H1 (cell line): Measurements from ENCODE around the gene CCDC185. TPM values are rescaled to one million over a fixed set of nuclear protein-coding genes. Genes with fewer than 3 reads are reported as not detected.

Experiments used
- CTCF ChIA-PET: fragments of 300-600 bp; sonication (Branson Sonifier 250); formaldehyde crosslinking; loops from one replicate; lab custom pipeline; 2021; ENCODE audit not compliant: partially characterized antibody; lab: Charles Lee
- POLR2A ChIA-PET: fragments of 300-600 bp; sonication (Branson Sonifier 250); formaldehyde crosslinking; loops from one replicate; lab custom pipeline; 2021; ENCODE audit warnings: inconsistent platforms; ENCODE audit not compliant: partially characterized antibody; lab: Charles Lee
- DNase-seq, 2 experiments: peaks; one replicate each; pipeline versions ENCODE4 v3.0.0 to v3.0.0-alpha.2; 2010 to 2022; ENCODE audit warnings: low spot score in 2 of 2, low read depth in 1 of 2, mixed read lengths in 1 of 2
- FAIRE-seq: peaks from 2 replicates; lab custom pipeline; 2011; peaks lifted over from hg19 to GRCh38; lab: Jason Lieb, UNC
- H2AFZ ChIP-seq: 2 replicates; pipeline ENCODE4 v1.8.1; 2012; ENCODE audit warnings: low read length, inconsistent platforms
- H2AK5ac ChIP-seq: 2 replicates; pipeline ENCODE4 v1.6.1; 2013; ENCODE audit warnings: low read depth, low read length
- H2BK120ac ChIP-seq: replicated peaks from 2 replicates; pipeline ENCODE3; 2013; ENCODE audit warnings: low read depth, low read length, inconsistent platforms
- H2BK12ac ChIP-seq: 2 replicates; pipeline ENCODE4 v1.6.1; 2013; ENCODE audit warnings: low read depth, low read length
- H2BK15ac ChIP-seq: 2 replicates; pipeline ENCODE4 v1.6.1; 2013; ENCODE audit warnings: low read length
- H2BK20ac ChIP-seq: 2 replicates; pipeline ENCODE4 v1.6.1; 2013; ENCODE audit warnings: low read length
- H2BK5ac ChIP-seq: 2 replicates; pipeline ENCODE4 v1.6.1; 2013; ENCODE audit warnings: low read depth, low read length
- H3K14ac ChIP-seq: 2 replicates; pipeline ENCODE4 v1.6.1; 2013; ENCODE audit warnings: inconsistent platforms; ENCODE audit not compliant: insufficient read length
- H3K18ac ChIP-seq: 2 replicates; pipeline ENCODE4 v1.6.1; 2013; ENCODE audit warnings: low read length; ENCODE audit errors: extremely low read depth
- H3K23ac ChIP-seq: 2 replicates; pipeline ENCODE4 v1.6.1; 2013; ENCODE audit warnings: inconsistent platforms; ENCODE audit not compliant: insufficient read length
- H3K23me2 ChIP-seq: 2 replicates; pipeline ENCODE4 v1.6.1; 2013; ENCODE audit warnings: low read depth, low read length
- H3K27ac ChIP-seq: 2 replicates; pipeline ENCODE4 v1.6.1; 2011; ENCODE audit warnings: low read depth, low read length, inconsistent platforms
- H3K27me3 ChIP-seq, 4 experiments: replicated peaks in 1 of 4; 1 replicate in 1 of 4; 2 replicates in 3 of 4; pipeline versions ENCODE4 v1.6.1 to v1.8.1; 2011 to 2013; ENCODE audit warnings: low read length in 3 of 4, mild to moderate bottlenecking in 3 of 4, inconsistent platforms in 2 of 4, mixed read lengths in 2 of 4, moderate library complexity in 1 of 4; ENCODE audit not compliant: control insufficient read depth in 3 of 4, insufficient read depth in 3 of 4; ENCODE audit errors: extremely low read depth in 1 of 4
- H3K36me3 ChIP-seq, 4 experiments: 2 replicates each; pipeline versions ENCODE4 v1.6.1 to v1.8.1; 2011 to 2013; ENCODE audit warnings: mild to moderate bottlenecking in 4 of 4, low read length in 3 of 4, moderate library complexity in 2 of 4, control low read depth in 1 of 4, inconsistent platforms in 1 of 4; ENCODE audit not compliant: insufficient read depth in 4 of 4, control insufficient read depth in 2 of 4
- H3K4ac ChIP-seq: replicated peaks from 2 replicates; pipeline ENCODE3; 2013; ENCODE audit warnings: low read length, low read depth, mixed read lengths, inconsistent platforms; ENCODE audit not compliant: insufficient read length
- H3K4me1 ChIP-seq, 4 experiments: replicated peaks in 1 of 4; 1 replicate in 1 of 4; 2 replicates in 3 of 4; pipeline versions ENCODE4 v1.6.1 to v1.8.1; 2011 to 2013; ENCODE audit warnings: low read length in 3 of 4, inconsistent platforms in 2 of 4, mixed read lengths in 1 of 4; ENCODE audit not compliant: insufficient read depth in 4 of 4, control insufficient read depth in 3 of 4
- H3K4me2 ChIP-seq, 2 experiments: 2 replicates each; pipeline versions ENCODE4 v1.6.1 to v1.8.1; 2011 to 2013; ENCODE audit warnings: low read depth in 2 of 2, low read length in 2 of 2, control low read depth in 1 of 2, inconsistent platforms in 1 of 2, mild to moderate bottlenecking in 1 of 2; ENCODE audit not compliant: insufficient read depth in 1 of 2
- H3K4me3 ChIP-seq, 4 experiments: fragments of 200-600, 300-600 bp in 1 of 4; sonication (generic), shearing (Covaris generic), sonication (Bioruptor Twin) in 1 of 4; 2 replicates each; pipeline versions ENCODE4 v1.5.1 to v1.8.1; 2011 to 2016; ENCODE audit warnings: low read length in 4 of 4, low read depth in 3 of 4, control low read depth in 2 of 4, inconsistent platforms in 2 of 4, mild to moderate bottlenecking in 2 of 4, mixed read lengths in 1 of 4, moderate library complexity in 1 of 4; ENCODE audit not compliant: insufficient read depth in 2 of 4; ENCODE audit errors: extremely low read depth in 1 of 4
- H3K56ac ChIP-seq: replicated peaks from 2 replicates; pipeline ENCODE3; 2013; ENCODE audit warnings: low read depth, mild to moderate bottlenecking, mixed read lengths, low read length, inconsistent platforms; ENCODE audit not compliant: insufficient read length
- H3K79me1 ChIP-seq: 2 replicates; pipeline ENCODE4 v1.6.1; 2013; ENCODE audit warnings: low read depth, low read length, control low read depth
- H3K79me2 ChIP-seq, 2 experiments: 2 replicates each; pipeline versions ENCODE4 v1.6.1 to v1.8.1; 2012 to 2013; ENCODE audit warnings: low read length in 2 of 2, mild to moderate bottlenecking in 2 of 2, inconsistent platforms in 1 of 2; ENCODE audit not compliant: insufficient read depth in 2 of 2, control insufficient read depth in 1 of 2
- H3K9ac ChIP-seq, 4 experiments: replicated peaks in 1 of 4; 1 replicate in 1 of 4; 2 replicates in 3 of 4; pipeline versions ENCODE4 v1.6.1 to v1.8.1; 2011 to 2013; ENCODE audit warnings: low read depth in 3 of 4, low read length in 3 of 4, control low read depth in 2 of 4, mild to moderate bottlenecking in 2 of 4, moderate library complexity in 2 of 4, inconsistent platforms in 1 of 4; ENCODE audit errors: extremely low read depth in 1 of 4
- H3K9me3 ChIP-seq, 2 experiments: 2 replicates each; pipeline versions ENCODE4 v1.6.1 to v1.8.1; 2012 to 2013; ENCODE audit warnings: mild to moderate bottlenecking in 2 of 2, moderate library complexity in 2 of 2, control low read depth in 1 of 2, inconsistent platforms in 1 of 2, low read depth in 1 of 2, low read length in 1 of 2, mixed read lengths in 1 of 2; ENCODE audit not compliant: insufficient read depth in 2 of 2
- H4K20me1 ChIP-seq, 2 experiments: replicated peaks in 1 of 2; 2 replicates each; pipeline versions ENCODE3 to v1.8.1; 2011 to 2013; ENCODE audit warnings: inconsistent platforms in 2 of 2, low read length in 2 of 2, mild to moderate bottlenecking in 1 of 2; ENCODE audit not compliant: insufficient read depth in 2 of 2, control insufficient read depth in 1 of 2
- H4K5ac ChIP-seq: 2 replicates; pipeline ENCODE4 v1.6.1; 2013; ENCODE audit warnings: low read length, low read depth, mixed read lengths, inconsistent platforms; ENCODE audit not compliant: insufficient read length
- H4K8ac ChIP-seq: 2 replicates; pipeline ENCODE4 v1.8.0; 2013; ENCODE audit warnings: mild to moderate bottlenecking, moderate library complexity, low read length, inconsistent platforms; ENCODE audit not compliant: insufficient read depth; ENCODE audit errors: extremely low read depth
- H4K91ac ChIP-seq: replicated peaks from 2 replicates; pipeline ENCODE3; 2013; ENCODE audit warnings: low read length, mixed read lengths, inconsistent platforms; ENCODE audit not compliant: insufficient read length
- ASH2L ChIP-seq: fragments of 200-600, 300-600 bp; sonication (generic); IDR thresholded peaks from one replicate; pipeline ENCODE4 v1.7.1; 2017; ENCODE audit warnings: low read length
- EGR1 ChIP-seq: IDR thresholded peaks from 2 replicates; pipeline ENCODE4 v1.6.1; 2011; ENCODE audit warnings: low read depth, low read length, borderline replicate concordance
- EZH2 ChIP-seq: fragments of 200-600 bp; sonication (generic); IDR thresholded peaks from 2 replicates; pipeline ENCODE4 v1.7.1; 2012; ENCODE audit warnings: low read depth, mild to moderate bottlenecking, moderate library complexity, low read length, inconsistent platforms; ENCODE audit not compliant: severe bottlenecking
- KDM4A ChIP-seq: IDR thresholded peaks from one replicate; pipeline ENCODE4 v1.7.1; 2012; ENCODE audit warnings: low read depth, mild to moderate bottlenecking, moderate library complexity, low read length, inconsistent platforms; ENCODE audit not compliant: severe bottlenecking
- MAX ChIP-seq: IDR thresholded peaks from 2 replicates; pipeline ENCODE4 v1.6.1; 2012; ENCODE audit warnings: inconsistent platforms
- SIX5 ChIP-seq: IDR thresholded peaks from 2 replicates; pipeline ENCODE4 v1.6.1; 2011; ENCODE audit warnings: mild to moderate bottlenecking, low read depth, low read length
- SUZ12 ChIP-seq: fragments of 200-600 bp; sonication (generic); IDR thresholded peaks from 2 replicates; pipeline ENCODE4 v1.6.1; 2012; ENCODE audit warnings: mild to moderate bottlenecking, inconsistent platforms, low read length, moderate library complexity, mixed read lengths
- WGBS, 2 experiments: shearing (Covaris generic) in 1 of 2; methylation state at CpG; one replicate each; pipeline versions ENCODE4 v1.1.6 to v1.1.7; 2013 to 2015; ENCODE audit warnings: low lambda C conversion rate in 2 of 2, mixed read lengths in 2 of 2, inconsistent platforms in 1 of 2, low coverage in 1 of 2, missing lambda C conversion rate in 1 of 2; ENCODE audit not compliant: insufficient replicate concordance in 2 of 2, insufficient coverage in 1 of 2, insufficient read length in 1 of 2; ENCODE audit errors: extremely low coverage in 1 of 2, missing lambda C conversion rate in 1 of 2; 5-methylcytosine and 5-hydroxymethylcytosine counted together
- long read RNA-seq, 2 experiments: library from RNA in 1 of 2; library from capped mRNA in 1 of 2; stranded (forward); transcript quantifications; one replicate each; pipeline ENCODE4 v2.0.0, GENCODE V29; 2021; ENCODE audit warnings: inconsistent platforms in 1 of 2
- polyA minus RNA-seq, 3 experiments: library from RNA; depleted of rRNA, polyadenylated mRNA; stranded (reverse); fragments of >200 nt; gene quantifications; 1 replicate in 2 of 3; 2 replicates in 1 of 3; pipeline ENCODE4 v1.2.3, GENCODE V29; 2011
- polyA plus RNA-seq, 7 experiments: library from polyadenylated mRNA; depleted of rRNA in 3 of 7; stranded (reverse) in 5 of 7; unstranded in 2 of 7; fragments of >200 nt in 5 of 7; fragments of 200-250 nt in 2 of 7; gene quantifications; 1 replicate in 5 of 7; 2 replicates in 1 of 7; 4 replicates in 1 of 7; pipeline versions ENCODE4 v1.2.1 to v1.2.3, GENCODE V29; 2011 to 2013; ENCODE audit warnings: missing spikeins in 2 of 7, mixed read lengths in 2 of 7
- total RNA-seq: library from RNA; stranded (reverse); fragmentation: NEBNext Ultra II Directional; extraction: Animal tissue kit (Norgen Biotek cat#: 25700); gene quantifications from 2 replicates; pipeline ENCODE4 v1.2.1, GENCODE V29; 2021
- TF ChIP-seq, protein P1 (sequence below): IDR thresholded peaks from 2 replicates; pipeline ENCODE4 v1.6.1; 2012; ENCODE audit warnings: inconsistent platforms

CCDC185 gene
- total RNA-seq (not detected in 2 replicates), polyA plus RNA-seq (2011; rRNA removed) (0.06 TPM in 1 of 2 replicates, not detected in the other), polyA minus RNA-seq (2011; rRNA and poly(A)+ RNA removed) (0.12 TPM in 1 of 2 replicates, not detected in the other)
- polyA plus RNA-seq (2011; cell fraction: cytosol; rRNA removed) = 0.03 TPM
- not detected for polyA plus RNA-seq (2011; cell fraction: nucleus; rRNA removed)
- polyA plus RNA-seq (2012, experiment 1 of 2) = not detected in 4 replicates
- not detected for polyA plus RNA-seq (2012, experiment 2 of 2)
- polyA plus RNA-seq (2013, experiment 1 of 2) = 0.02 TPM
- polyA plus RNA-seq (2013, experiment 2 of 2) = not detected
- polyA minus RNA-seq (2011; cell fraction: cytosol; rRNA and poly(A)+ RNA removed) = not detected
- polyA minus RNA-seq (2011; cell fraction: nucleus; rRNA and poly(A)+ RNA removed) = not detected
- long read RNA-seq, experiment 1 = 0 reads
- long read RNA-seq, experiment 2 = 0 reads

DNA sequence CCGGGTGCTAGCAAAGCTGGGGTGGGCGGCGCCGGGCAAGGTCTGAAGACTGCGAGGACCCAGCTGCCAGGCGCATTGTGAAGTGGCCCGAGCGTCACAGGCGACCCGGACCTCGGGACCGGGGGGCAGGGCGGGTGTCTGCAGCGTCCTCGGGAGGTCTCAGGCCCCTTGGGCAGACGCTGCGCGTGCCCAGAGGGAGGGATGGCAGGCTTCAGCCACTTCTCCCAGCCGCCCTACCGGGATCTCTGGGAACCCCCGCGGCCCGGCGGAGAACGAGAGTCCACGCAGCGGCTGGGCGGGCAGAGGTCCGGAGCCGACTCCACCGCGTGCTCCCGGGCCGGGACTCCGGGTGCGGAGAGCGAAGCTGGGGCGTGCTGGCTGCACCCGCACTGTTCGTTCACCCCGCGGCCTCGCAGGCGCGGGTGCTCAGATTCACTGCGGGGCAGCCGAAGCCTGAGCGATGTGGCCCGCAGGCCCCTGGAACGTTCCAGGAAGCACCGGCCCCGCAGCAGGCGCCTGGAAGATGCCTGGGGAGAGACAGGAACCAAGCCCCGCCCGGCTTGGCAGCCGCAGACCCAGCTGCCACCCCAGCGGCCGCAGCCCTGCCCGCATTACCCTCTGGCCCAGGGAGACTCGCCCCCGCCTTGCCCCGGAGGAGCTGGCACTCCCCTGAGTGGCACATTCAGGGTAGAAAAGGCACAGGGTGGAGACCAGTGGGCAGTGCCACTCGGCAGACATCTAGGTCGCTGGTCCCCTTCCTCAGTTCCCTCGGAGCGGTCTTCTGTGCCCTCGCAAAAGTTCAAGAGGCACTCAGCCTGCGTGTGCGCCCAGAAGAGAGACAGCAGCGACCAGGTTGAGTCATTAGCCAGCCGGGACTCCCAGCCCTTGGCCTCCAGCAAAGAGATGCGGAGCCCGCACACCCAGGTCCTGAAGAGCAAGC, at the start of gene CCDC185:
Gene CCDC185 (plus strand): TSS at position 141 of the 940 bp plus-strand sequence. CDS start 61 bp downstream, at position 202.
- Histone ChIP-seq H3K14ac (no peak within 1 kb of the TSS), H3K56ac (no peak within 1 kb of the TSS), H3K23me2 (no peaks in the 10 kb centered on the region), H3K4me1 (peaks cover 0 to 5% (median under 1%) of the 10 kb centered on the region in 4 experiments; a peak in 3 of 7 replicates), H2BK5ac (no peak within 1 kb of the TSS), H2BK15ac (no peak within 1 kb of the TSS), H3K4me2 (peak within 1 kb of the TSS; percentile 50 to 77), H3K4ac (no peak within 1 kb of the TSS), H3K79me1 (no peaks in the 10 kb centered on the region), H3K27me3 (peaks cover 0 to 29% (median 19%) of the 10 kb centered on the region in 4 experiments; a peak in 5 of 7 replicates), H2BK20ac (no peak within 1 kb of the TSS), H3K36me3 (no peaks in the 10 kb centered on the region), H2BK120ac (no peak within 1 kb of the TSS), H2AFZ (peak within 1 kb of the TSS; percentile 41; the same call in 1 of the 2 replicates), H4K5ac (no peak within 1 kb of the TSS), H4K8ac (peak within 1 kb of the TSS; percentile 68), H3K27ac (no peak within 1 kb of the TSS), H4K20me1 (no peaks in the 10 kb centered on the region), H3K23ac (no peak within 1 kb of the TSS), H2AK5ac (no peak within 1 kb of the TSS), H2BK12ac (no peak within 1 kb of the TSS), H3K18ac (no peak within 1 kb of the TSS; the same call in 1 of the 2 replicates), H3K4me3 (peak within 1 kb of the TSS; percentile 12 to 61 (median 19); a peak in 6 of 8 replicates), H3K9ac (no peak within 1 kb of the TSS), H3K9me3 (peaks cover 0 to 10% of the 10 kb centered on the region in 2 experiments; a peak in 1 of 4 replicates), H4K91ac (no peak within 1 kb of the TSS), H3K79me2 (no peaks in the 10 kb centered on the region)
- FAIRE-seq (no peak), DNase-seq (peak in 1 of 2 experiments; percentile 60)
- TF ChIP-seq EGR1 = no peak
- peak; percentile 46 for TF ChIP-seq EZH2
- peak; percentile 28 for TF ChIP-seq ASH2L
- TF ChIP-seq SIX5 = no peak
- peak; percentile 63; the same call in 1 of the 2 replicates for TF ChIP-seq SUZ12
- TF ChIP-seq KDM4A = peak; percentile 76
- TF ChIP-seq MAX = peak; percentile 84
- TF ChIP-seq, protein P1, sequence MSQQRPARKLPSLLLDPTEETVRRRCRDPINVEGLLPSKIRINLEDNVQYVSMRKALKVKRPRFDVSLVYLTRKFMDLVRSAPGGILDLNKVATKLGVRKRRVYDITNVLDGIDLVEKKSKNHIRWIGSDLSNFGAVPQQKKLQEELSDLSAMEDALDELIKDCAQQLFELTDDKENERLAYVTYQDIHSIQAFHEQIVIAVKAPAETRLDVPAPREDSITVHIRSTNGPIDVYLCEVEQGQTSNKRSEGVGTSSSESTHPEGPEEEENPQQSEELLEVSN = peak; percentile 88
- 44% methylated on average over 57 of the region's 73 CpGs; no CpG with 5 or more reads in 1 of the 2 experiments for WGBS, 2 experiments
- ChIA-PET POLR2A (no interaction called here), CTCF (interaction anchor here (1.4 to 1.6 kb wide), 3 partner anchors 8 to 260 kb away, joined by 3 to 4 read pairs (median 4); no protein-coding TSS in a partner anchor)
